OCI-LY7 (cell line): Measurements from ENCODE around the gene SLC2A13. TPM values are rescaled to one million over a fixed set of nuclear protein-coding genes. Genes with fewer than 3 reads are reported as not detected.

Source experiments
- BruUV-seq: library from RNA; stranded (reverse); fragments of 400-500 nt; replicated peaks from 2 replicates; lab custom pipeline; 2021; lab: Mats Ljungman, UMichigan
- CTCF ChIA-PET: fragments of 300-600 bp; sonication (Branson Sonifier 250); formaldehyde crosslinking; loops from one replicate; lab custom pipeline; 2022; ENCODE audit warnings: antibody characterized with exemption; ENCODE audit not compliant: unreplicated experiment; lab: Charles Lee
- POLR2A ChIA-PET: fragments of 300-600 bp; sonication (Branson Sonifier 250); formaldehyde crosslinking; loops from one replicate; lab custom pipeline; 2022; ENCODE audit warnings: antibody characterized with exemption; lab: Charles Lee
- DNase-seq: peaks from one replicate; pipeline ENCODE4 v3.0.0-alpha.2; 2015; ENCODE audit warnings: low spot score
- H2AFZ ChIP-seq: fragments of 200-600 bp; sonication (generic), shearing (Covaris generic); 2 replicates; pipeline ENCODE4 v1.6.1; 2014; ENCODE audit warnings: mild to moderate bottlenecking, antibody characterized with exemption, low read length, moderate library complexity
- H3K27ac ChIP-seq: fragments of 200-600 bp; sonication (generic); 2 replicates; pipeline ENCODE4 v1.5.1; 2014; ENCODE audit warnings: mixed run types, low read depth, mild to moderate bottlenecking, moderate library complexity, low read length, inconsistent platforms; ENCODE audit not compliant: poor library complexity, severe bottlenecking
- H3K36me3 ChIP-seq: fragments of 200-600 bp; sonication (generic); 2 replicates; pipeline ENCODE4 v1.6.1; 2014; ENCODE audit warnings: mild to moderate bottlenecking, antibody characterized with exemption, low read length, moderate library complexity, mixed read lengths; ENCODE audit not compliant: insufficient read depth
- H3K4me1 ChIP-seq: fragments of 200-600 bp; sonication (generic); 2 replicates; pipeline ENCODE4 v1.5.1; 2014; ENCODE audit warnings: mild to moderate bottlenecking, low read length; ENCODE audit not compliant: insufficient read depth, poor library complexity, severe bottlenecking
- H3K4me2 ChIP-seq: fragments of 200-600 bp; sonication (generic); 2 replicates; pipeline ENCODE4 v1.6.1; 2014; ENCODE audit warnings: mild to moderate bottlenecking, low read length
- H3K4me3 ChIP-seq: fragments of 200-600 bp; sonication (generic); 2 replicates; pipeline ENCODE4 v1.5.1; 2014; ENCODE audit warnings: mild to moderate bottlenecking, low read depth, low read length; ENCODE audit not compliant: poor library complexity, severe bottlenecking
- H3K79me2 ChIP-seq: fragments of 200-600 bp; sonication (generic); 2 replicates; pipeline ENCODE4 v1.6.1; 2016; ENCODE audit warnings: low read depth, mild to moderate bottlenecking, low read length, moderate library complexity, mixed read lengths; ENCODE audit not compliant: insufficient read depth
- H3K9me2 ChIP-seq: fragments of 200-600 bp; sonication (generic); 2 replicates; pipeline ENCODE4 v1.6.1; 2016; ENCODE audit warnings: mild to moderate bottlenecking, low read length, mixed read lengths; ENCODE audit not compliant: insufficient read depth
- H3K9me3 ChIP-seq: fragments of 200-600 bp; sonication (generic); 2 replicates; pipeline ENCODE4 v1.6.1; 2014; ENCODE audit warnings: mild to moderate bottlenecking, mixed run types, low read length, mixed read lengths
- H4K20me1 ChIP-seq: fragments of 200-600 bp; sonication (generic); 2 replicates; pipeline ENCODE4 v1.6.1; 2014; ENCODE audit warnings: mild to moderate bottlenecking, antibody characterized with exemption, low read length, moderate library complexity, mixed read lengths; ENCODE audit not compliant: insufficient read depth
- CTCF ChIP-seq: fragments of 200-600 bp; sonication (generic); conservative IDR thresholded peaks from 2 replicates; pipeline ENCODE4 v1.5.1; 2014; ENCODE audit warnings: mild to moderate bottlenecking, antibody characterized with exemption, low read length, moderate library complexity, mixed read lengths
- EZH2phosphoT487 ChIP-seq: fragments of 200-600 bp; sonication (generic); IDR thresholded peaks from 2 replicates; pipeline ENCODE4 v1.6.1; 2018; ENCODE audit warnings: low read depth, borderline replicate concordance, mild to moderate bottlenecking, mixed run types, antibody characterized with exemption, low read length, moderate library complexity, mixed read lengths
- intact Hi-C: fragments of 100-400 bp; cut with micrococcal nuclease; formaldehyde crosslinking; loops from one replicate; pipeline ENCODE4 v1.10.0; 2022; ENCODE audit not compliant: unreplicated experiment
- total RNA-seq, 2 experiments: library from RNA; depleted of rRNA in 1 of 2; stranded (reverse); fragments of >200 nt in 1 of 2; shearing (Covaris generic) in 1 of 2; gene quantifications; 2 replicates each; pipeline ENCODE4 v1.2.3, GENCODE V29; 2014 to 2022

Gene SLC2A13
- total RNA-seq, 2 experiments from 2014 or later: 12.4 to 16.5 TPM

- no TSS peak for BruUV-seq
- POLR2A ChIA-PET: no interaction called here
- DNase-seq: no peak
- H3K9me3 ChIP-seq: no peaks in the 10 kb centered on the region
- no peaks in the 10 kb centered on the region for H3K79me2 ChIP-seq
- no peaks in the 10 kb centered on the region for H4K20me1 ChIP-seq
- no peaks in the 10 kb centered on the region for H3K4me1 ChIP-seq
- intact Hi-C loops: no loop called here
- no peak overlapping the region for H2AFZ ChIP-seq
- H3K27ac ChIP-seq: no peak overlapping the region
- H3K9me2 ChIP-seq: no peaks in the 10 kb centered on the region
- TF ChIP-seq CTCF: no peak
- CTCF ChIA-PET: no interaction called here
- no peak overlapping the region for H3K4me2 ChIP-seq
- no peaks in the 10 kb centered on the region for H3K36me3 ChIP-seq
- no peak overlapping the region for H3K4me3 ChIP-seq
These were observed 88.4 kb downstream of the SLC2A13 start for GRCh38 chr12:40017488-40017887.

- Histone ChIP-seq H3K4me2 (no peak overlapping the region), H4K20me1 (no peaks in the 10 kb centered on the region), H3K4me3 (no peak overlapping the region), H3K9me2 (no peaks in the 10 kb centered on the region), H3K79me2 (no peaks in the 10 kb centered on the region), H3K4me1 (no peaks in the 10 kb centered on the region), H3K27ac (no peak overlapping the region), H2AFZ (no peak overlapping the region), H3K9me3 (no peaks in the 10 kb centered on the region), H3K36me3 (no peaks in the 10 kb centered on the region)
- BruUV-seq: no TSS peak
- ChIA-PET CTCF (no interaction called here), POLR2A (interaction anchor here (1.1 to 1.4 kb wide), 2 partner anchors 30 to 232 kb away, joined by 3 to 4 read pairs; no protein-coding TSS in a partner anchor)
- intact Hi-C loops: no loop called here
- TF ChIP-seq CTCF: no peak
- TF ChIP-seq EZH2phosphoT487: no peak
- DNase-seq: no peak
These were observed 88.9 kb downstream of the SLC2A13 start for GRCh38 chr12:40016980-40017379.

- ChIA-PET POLR2A (interaction anchor here (0.6 to 1.4 kb wide), 8 partner anchors 31 to 905 kb away, joined by 3 to 5 read pairs (median 3); no protein-coding TSS in a partner anchor), CTCF (no interaction called here)
- no peak for DNase-seq
These were observed 90.0 kb downstream of the SLC2A13 start for GRCh38 chr12:40015881-40016280.

More at GRCh38 chr12:40015881-40016280, 90.0 kb downstream of the SLC2A13 start:
- peaks cover 6% of the 10 kb centered on the region for H3K4me1 ChIP-seq
- no TSS peak for BruUV-seq
- H3K9me2 ChIP-seq: no peaks in the 10 kb centered on the region
- no peaks in the 10 kb centered on the region for H3K9me3 ChIP-seq
- no peak overlapping the region for H2AFZ ChIP-seq
- no peak overlapping the region for H3K4me3 ChIP-seq
- no peaks in the 10 kb centered on the region for H4K20me1 ChIP-seq
- H3K36me3 ChIP-seq: no peaks in the 10 kb centered on the region
- TF ChIP-seq CTCF: no peak
- TF ChIP-seq EZH2phosphoT487: no peak
- intact Hi-C loops: no loop called here
- H3K79me2 ChIP-seq: no peaks in the 10 kb centered on the region
- H3K4me2 ChIP-seq: no peak overlapping the region
- H3K27ac ChIP-seq: no peak overlapping the region
